Measurements from ENCODE around the gene MXD1.
"Not testable (repeated sequence)": the region's sequence is repeated elsewhere in the genome, so short reads cannot be mapped to it uniquely, and the experiment has no call there.

MXD1 gene, protein sequence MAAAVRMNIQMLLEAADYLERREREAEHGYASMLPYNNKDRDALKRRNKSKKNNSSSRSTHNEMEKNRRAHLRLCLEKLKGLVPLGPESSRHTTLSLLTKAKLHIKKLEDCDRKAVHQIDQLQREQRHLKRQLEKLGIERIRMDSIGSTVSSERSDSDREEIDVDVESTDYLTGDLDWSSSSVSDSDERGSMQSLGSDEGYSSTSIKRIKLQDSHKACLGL

GRCh38 chr2:69914950-69915945, at the start of gene MXD1:
TSS of gene MXD1 (plus strand) at chr2:69915109. CDS start at chr2:69915331, 222 bp downstream.
- no peak for DNase-seq

DNA sequence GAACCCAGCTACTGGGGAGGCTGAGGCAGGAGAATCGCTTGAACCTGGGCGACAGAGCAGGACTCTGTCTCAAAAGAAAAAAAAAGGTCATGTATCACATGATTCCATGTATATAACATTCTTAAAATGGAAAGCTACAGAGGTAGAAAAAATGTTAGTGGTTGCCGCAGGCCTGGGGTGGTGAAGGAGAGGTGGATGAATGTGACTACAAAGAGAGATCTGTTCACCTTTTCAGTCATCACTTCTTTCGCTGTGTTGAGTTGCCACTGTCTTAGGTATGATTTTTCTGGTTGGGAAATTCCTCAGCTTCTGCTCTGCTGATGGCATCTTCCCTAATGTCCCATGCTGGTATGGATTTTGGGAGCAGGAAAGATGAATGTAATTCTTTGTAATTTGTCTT, 26.5 kb upstream of the MXD1 start:
- DNase-seq: no peak

GRCh38 chr2:69889302-69889701, 25.6 kb upstream of the MXD1 start:
- DNase-seq: no peak

DNA sequence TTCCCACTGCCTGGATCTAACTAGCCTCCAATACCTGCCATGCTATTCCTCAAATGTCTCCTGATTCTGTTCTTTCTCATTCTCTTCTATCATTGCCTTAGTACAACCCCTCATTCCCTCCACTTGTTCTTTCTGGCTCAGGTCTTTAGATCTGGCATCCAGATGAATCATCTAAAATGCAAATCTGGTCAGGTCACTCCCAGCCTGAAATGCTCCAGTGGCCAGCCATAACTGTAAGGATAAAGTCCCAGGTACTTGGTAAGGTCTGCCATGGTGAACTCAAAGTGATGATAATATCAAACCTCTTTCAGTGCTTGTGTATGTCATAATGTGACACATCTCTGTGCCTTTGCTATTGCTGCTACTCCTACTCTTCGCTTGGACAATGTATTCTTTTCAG, 24.0 kb upstream of the MXD1 start:
- no peak for DNase-seq

GRCh38 chr2:69892838-69893424, 22.0 kb upstream of the MXD1 start:
- DNase-seq: not testable (repeated sequence)

DNA sequence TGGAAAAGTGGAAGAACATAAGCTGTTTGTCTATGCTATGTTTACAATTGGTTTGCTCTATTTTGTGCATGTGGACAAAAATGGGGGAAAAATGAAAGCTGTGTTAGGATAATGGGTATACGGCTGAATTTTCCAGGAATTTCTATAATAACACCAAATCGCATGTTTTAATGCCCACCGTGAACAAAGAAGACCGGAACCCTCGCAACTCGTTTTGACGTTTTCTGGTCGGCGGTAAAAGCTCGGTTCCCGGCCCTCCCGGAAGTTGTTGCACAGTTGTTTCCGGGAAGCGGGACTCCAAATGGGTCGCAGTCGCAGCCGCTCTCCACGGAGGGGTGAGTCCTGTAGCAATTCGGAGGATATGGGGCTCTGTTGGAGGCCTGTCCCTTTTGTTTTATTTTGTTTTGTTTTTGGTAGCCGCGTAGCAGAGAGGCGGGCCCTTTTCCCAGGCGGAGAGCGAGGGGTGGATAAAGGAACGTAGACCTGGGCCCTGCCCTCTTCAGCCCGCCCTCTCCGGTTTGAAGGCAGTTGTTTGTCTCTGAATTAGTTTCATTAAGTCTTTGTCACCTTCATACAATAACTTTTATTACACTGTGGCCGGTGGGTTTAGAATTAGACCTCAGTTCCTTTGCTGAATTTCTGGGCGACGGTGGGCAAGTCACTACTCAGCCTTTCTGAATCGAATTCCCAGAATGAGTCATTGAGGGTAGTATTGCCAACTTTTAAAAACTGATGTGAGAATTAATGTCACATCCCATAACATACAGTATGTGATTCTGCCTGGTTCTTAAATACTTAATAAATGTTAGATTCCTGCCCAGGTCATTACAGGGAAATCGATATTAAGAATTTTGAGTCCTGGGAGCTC, 21.0 kb upstream of the MXD1 start, which contains the start of gene SNRNP27:
Gene SNRNP27 (plus strand): TSS at position 273 of the 868 bp plus-strand sequence. CDS start 29 bp downstream, at position 302.
- DNase-seq: peak; percentile 57 to 68

DNA sequence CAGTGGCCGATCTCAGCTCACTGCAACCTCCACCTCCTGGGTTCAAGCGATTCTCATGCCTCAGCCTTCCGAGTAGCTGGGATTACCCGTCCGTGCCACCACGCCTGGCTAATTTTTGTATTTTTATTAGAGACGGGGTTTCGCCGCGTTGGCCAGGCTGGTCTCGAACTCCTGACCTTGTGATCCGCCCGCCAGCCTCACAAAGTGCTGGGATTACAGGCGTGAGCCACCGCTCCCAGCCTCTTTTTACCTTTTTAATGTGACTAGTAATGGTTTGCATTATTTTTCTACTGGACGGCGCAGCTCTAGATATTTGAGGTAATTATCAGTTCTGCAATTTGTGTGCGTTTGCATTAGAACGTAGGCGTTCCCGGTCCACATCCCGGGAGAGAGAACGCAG, 20.2 kb upstream of the MXD1 start:
- not testable (repeated sequence) for DNase-seq

DNA sequence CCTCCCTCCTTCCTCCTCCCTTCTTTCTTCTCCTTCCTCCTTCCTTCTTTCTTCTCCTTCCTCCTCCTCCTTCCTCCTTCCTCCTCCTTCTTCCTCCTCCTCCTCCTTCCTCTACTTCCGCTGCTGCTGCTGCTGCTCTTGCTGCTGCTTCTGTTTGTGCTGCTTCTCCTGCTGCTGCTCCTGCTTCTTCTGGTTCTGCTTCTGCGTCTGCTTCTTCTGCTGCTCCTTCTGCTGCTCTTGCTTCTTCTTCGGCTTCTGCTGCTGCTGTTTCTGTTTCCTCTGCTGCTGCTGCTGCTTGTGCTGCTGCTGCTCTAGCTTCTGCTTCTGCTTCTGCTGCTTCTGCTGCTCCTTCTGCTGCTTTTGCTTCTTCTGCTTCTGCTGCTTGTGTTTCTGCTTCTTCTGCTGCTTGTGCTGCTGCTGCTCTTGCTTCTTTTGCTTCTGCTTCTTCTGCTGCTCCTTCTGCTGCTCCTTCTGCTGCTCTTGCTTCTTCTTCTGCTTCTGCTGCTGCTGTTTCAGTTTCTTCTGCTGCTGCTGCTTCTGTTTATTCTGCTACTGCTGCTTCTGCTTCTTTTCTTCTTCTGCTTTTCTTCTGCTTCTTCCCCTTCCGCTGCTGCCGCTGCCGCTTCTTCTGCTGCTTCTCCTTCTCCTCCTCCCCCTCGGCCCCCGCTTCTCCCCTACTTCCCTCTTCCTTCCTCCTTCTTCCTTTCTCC, 12.5 kb upstream of the MXD1 start:
- no peak for DNase-seq

- no peak for DNase-seq
Measured at GRCh38 chr2:69907216-69907615, 7.7 kb upstream of the MXD1 start.

DNA sequence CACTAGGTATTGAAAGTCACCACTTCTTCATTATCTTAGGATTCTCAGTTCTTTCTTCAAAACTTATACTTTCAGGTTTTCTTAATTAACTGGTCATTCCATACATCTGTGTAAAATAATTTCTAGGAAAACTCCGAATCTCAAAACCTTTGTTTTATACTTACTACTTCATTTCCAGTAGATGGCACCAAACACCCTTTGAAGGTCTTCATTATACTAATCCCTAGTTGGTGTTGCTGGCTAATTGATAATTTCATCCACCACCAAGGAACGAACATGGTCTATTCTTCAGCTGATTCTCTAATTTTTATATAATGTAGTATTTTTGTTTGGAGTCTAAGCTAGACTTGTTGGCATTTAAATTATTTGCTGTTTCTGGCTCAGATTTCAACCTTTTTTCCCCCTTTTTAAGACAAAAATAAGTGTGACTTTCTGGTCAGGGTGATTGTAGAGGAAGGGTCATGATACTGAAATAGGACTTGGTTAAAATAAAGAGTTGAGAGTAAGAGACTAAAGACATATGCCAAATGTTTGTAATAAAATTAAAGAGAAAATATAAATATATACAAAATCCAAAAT, 2.8 kb upstream of the MXD1 start:
- DNase-seq: peak in 1 of 2 donors; percentile 94

GRCh38 chr2:69914164-69914949, 552 bp upstream of the MXD1 start:
- peak; percentile 100 for DNase-seq

- DNase-seq: no peak
Measured at GRCh38 chr2:69916106-69916505, 1.2 kb downstream of the MXD1 start.

DNA sequence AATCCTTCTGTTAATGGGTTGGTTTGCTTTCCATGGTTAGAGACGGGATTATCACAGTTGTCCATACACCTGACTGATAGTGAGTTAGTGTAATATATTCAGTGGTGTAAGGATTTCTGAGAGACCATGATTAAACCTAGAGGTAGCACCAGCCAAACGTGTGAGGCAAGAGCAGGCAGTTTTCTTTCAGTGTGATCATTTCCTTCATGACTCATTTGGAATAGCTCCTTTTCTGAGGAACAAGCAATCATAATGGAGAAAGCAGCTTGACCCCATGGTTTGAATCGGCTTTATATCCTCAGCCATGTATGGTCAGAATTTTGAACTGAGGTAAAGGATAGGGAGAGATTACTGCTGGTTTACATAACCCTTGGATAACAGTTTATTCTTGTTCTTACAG, 2.9 kb downstream of the MXD1 start:
- no peak for DNase-seq

- no peak for DNase-seq
Measured at GRCh38 chr2:69918401-69918800, 3.5 kb downstream of the MXD1 start.

GRCh38 chr2:69923116-69923515, 8.2 kb downstream of the MXD1 start:
- no peak for DNase-seq

- DNase-seq: no peak
Measured at GRCh38 chr2:69926849-69927515, 12.1 kb downstream of the MXD1 start.

DNA sequence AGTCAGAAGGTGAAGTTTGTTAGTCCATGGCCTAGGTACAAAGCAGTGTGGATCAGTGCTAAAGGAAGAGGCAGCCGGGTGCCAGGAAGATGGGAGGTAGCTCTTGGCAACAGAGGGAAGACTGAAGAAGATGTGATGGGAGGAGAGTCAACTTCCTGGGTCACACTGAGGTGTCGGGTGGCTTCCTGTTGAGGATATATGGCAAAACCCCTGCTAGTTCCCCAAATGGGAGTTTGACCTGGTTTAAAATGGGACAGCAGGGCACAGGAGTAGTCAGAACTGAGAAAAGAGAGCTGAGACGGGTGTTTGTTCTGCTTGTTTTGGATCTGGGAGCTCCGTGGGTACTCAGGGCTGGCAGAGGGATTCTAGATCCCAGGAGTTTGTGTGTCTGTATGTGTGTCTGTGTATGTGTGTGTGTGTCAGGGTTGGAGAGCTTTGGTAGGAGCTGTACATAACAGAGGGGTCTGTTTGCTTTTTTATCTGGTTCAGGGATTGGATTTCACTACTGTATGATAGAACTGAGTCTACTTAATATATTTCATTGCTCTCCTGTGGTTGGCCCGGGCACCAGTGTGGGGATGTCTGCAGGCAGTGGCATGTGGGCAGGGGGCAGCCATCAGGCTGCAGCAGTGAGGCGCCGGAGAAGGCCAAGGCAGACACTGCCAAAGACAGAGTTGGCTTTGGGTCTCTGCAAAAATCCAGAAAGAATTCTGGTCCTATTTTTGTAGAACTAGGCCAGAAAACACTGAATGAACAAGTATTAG, 17.1 kb downstream of the MXD1 start:
- no peak for DNase-seq

DNA sequence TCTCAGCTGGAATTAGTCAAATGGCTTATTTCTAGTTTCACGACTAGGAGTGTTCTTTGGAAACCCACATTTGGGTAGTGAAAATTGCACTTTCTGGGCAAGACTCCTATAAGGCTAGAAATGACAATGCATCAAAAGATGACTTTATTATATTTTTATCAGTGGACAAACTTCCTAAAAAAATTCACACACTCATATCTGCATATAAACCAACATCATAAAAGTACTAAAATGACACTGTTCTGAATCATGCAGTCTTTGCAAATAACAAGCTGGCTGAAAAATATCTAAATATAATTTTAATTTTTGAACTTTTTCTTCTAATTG, 17.6 kb downstream of the MXD1 start:
- DNase-seq: no peak

- DNase-seq: no peak
Measured at GRCh38 chr2:69933254-69933828, 18.4 kb downstream of the MXD1 start.
